SW480 (cell line): Measurements from ENCODE around the gene B3GNT5.
A peak's percentile ranks its signal among the peaks of the same experiment; 100 is the strongest.

Experiments used
- DNase-seq: peaks from one replicate; pipeline ENCODE4 v3.0.0-alpha.2; 2016; ENCODE audit warnings: low spot score

Gene B3GNT5

GRCh38 chr3:183230826-183231225, 22.2 kb upstream of the B3GNT5 start:
- no peak for DNase-seq

- DNase-seq = no peak
Observed at GRCh38 chr3:183233966-183234365, 19.1 kb upstream of the B3GNT5 start.

- no peak for DNase-seq
Observed at GRCh38 chr3:183239046-183239445, 14.0 kb upstream of the B3GNT5 start.

GRCh38 chr3:183242431-183242830, 10.6 kb upstream of the B3GNT5 start:
- DNase-seq = no peak

GRCh38 chr3:183244219-183244618, 8.8 kb upstream of the B3GNT5 start:
- no peak for DNase-seq

GRCh38 chr3:183244981-183245476, 8.0 kb upstream of the B3GNT5 start:
- no peak for DNase-seq

GRCh38 chr3:183247011-183247589, 6.0 kb upstream of the B3GNT5 start:
- no peak for DNase-seq

GRCh38 chr3:183249006-183249718, 3.9 kb upstream of the B3GNT5 start:
- no peak for DNase-seq

GRCh38 chr3:183252118-183252782, 803 bp upstream of the B3GNT5 start:
- no peak for DNase-seq

GRCh38 chr3:183253528-183254486, 754 bp downstream of the B3GNT5 start:
- peak; percentile 55 for DNase-seq

- peak; percentile 46 for DNase-seq
Observed at GRCh38 chr3:183254487-183255347, 1.7 kb downstream of the B3GNT5 start.

GRCh38 chr3:183255348-183255730, 2.3 kb downstream of the B3GNT5 start:
- DNase-seq = no peak

- no peak for DNase-seq
Observed at GRCh38 chr3:183259087-183259486, 6.0 kb downstream of the B3GNT5 start.

- DNase-seq = no peak
Observed at GRCh38 chr3:183259621-183260020, 6.6 kb downstream of the B3GNT5 start.

- no peak for DNase-seq
Observed at GRCh38 chr3:183260167-183260904, 7.3 kb downstream of the B3GNT5 start.

GRCh38 chr3:183261151-183261724, 8.2 kb downstream of the B3GNT5 start:
- no peak for DNase-seq

- DNase-seq = no peak
Observed at GRCh38 chr3:183262875-183263378, 9.9 kb downstream of the B3GNT5 start.

GRCh38 chr3:183264268-183264667, 11.2 kb downstream of the B3GNT5 start:
- peak; percentile 20 for DNase-seq

GRCh38 chr3:183265157-183265642, 12.1 kb downstream of the B3GNT5 start:
- peak; percentile 68 for DNase-seq
